ENCODE measurements around the gene CACNA1C. TPM values are rescaled to one million over a fixed set of nuclear protein-coding genes. Genes with fewer than 3 reads are reported as not detected.
A peak's percentile ranks its signal among the peaks of the same experiment; 100 is the strongest.

CACNA1C gene
- total and polyA plus RNA-seq, 2 donors (not counting 1 experiment from before 2014, with no cell fraction given): 0.01 to 0.02 TPM

DNA sequence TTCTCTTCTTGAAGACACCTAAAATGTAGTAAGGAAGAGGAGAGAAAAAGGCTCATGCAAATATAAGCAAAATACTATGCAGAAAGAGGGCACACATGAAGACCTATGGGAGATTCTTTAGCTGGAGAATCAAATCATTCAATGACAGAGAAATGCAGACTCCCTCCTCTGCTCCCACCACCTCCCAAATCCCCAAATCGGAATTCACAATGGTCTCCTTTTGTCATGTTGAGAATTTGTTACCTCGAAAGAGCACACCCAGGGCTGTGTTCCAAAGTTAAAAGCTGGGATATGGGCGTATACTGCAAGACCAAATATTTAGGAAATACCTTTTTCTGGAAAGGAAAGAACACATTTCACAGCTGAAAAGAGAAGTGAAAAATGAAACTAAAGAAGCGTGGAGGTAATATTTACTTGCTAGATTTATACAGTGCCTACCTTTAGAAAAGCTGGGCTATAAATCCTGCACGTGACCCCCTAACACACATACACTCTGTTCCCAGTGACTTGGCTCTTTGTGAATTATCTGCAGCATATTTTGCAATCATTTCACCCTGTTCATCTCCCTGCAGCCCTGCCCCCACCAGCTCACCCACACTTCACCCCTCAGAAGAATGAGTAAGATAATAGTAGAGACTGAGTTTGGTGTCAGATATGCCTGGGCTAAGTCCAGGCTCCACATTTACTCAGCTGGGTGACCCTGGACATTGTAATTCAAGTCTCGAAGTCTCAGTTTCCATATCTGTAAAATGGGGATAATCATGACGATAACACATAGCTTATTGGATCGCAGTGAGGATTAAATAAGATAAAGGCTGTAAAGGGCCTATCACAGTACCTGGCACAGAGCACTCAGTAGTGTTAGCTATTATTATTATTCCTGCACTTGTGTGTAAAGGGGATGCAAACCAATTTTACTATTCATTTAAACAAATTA is 2.9 kb upstream of the CACNA1C start:
- DNase-seq (no peak), ATAC-seq (ENCODE audit: low read depth) (no peak)
- Histone ChIP-seq H3K4me2 (replicated peaks; ENCODE audit: low read depth, low read length, poor library complexity, severe bottlenecking) (peak overlapping the region; percentile 3), H3K27me3 (replicated peaks in 1 of 4; ENCODE audit: control extremely low read depth in 1 of 4, control insufficient read depth in 3 of 4, insufficient read depth in 4 of 4, low read length in 3 of 4) (peaks cover 0 to 27% (median 16%) of the 10 kb centered on the region in 4 experiments), H3K9ac (ENCODE audit: low read length) (no peak overlapping the region), H4K20me1 (ENCODE audit: control insufficient read depth, insufficient read depth, low read length, poor library complexity, severe bottlenecking) (no peaks in the 10 kb centered on the region), H3K36me3 (replicated peaks in 1 of 2; ENCODE audit: control extremely low read depth in 1 of 2, control insufficient read depth in 1 of 2, extremely low read depth in 1 of 2, insufficient read depth in 2 of 2, low read length in 1 of 2) (no peaks in the 10 kb centered on the region), H3K27ac (ENCODE audit: low read length in 2 of 2) (no peak overlapping the region), H3K4me3 (ENCODE audit: control extremely low read depth in 1 of 5, extremely low read depth in 1 of 5, insufficient read depth in 1 of 5, low read depth in 2 of 5, low read length in 4 of 5) (no peak overlapping the region), H3K4me1 (ENCODE audit: control insufficient read depth in 2 of 2, insufficient read depth in 2 of 2, low read length in 2 of 2) (peaks cover 15 to 20% of the 10 kb centered on the region in 2 donors), H3K79me2 (ENCODE audit: control insufficient read depth, insufficient read depth, low read length) (no peaks in the 10 kb centered on the region), H2AFZ (ENCODE audit: insufficient read depth, low read depth, low read length, poor library complexity, severe bottlenecking) (no peak overlapping the region), H3K9me3 (ENCODE audit: control extremely low read depth in 1 of 3, control insufficient read depth in 2 of 3, insufficient read depth in 1 of 3, low read length in 2 of 3) (no peaks in the 10 kb centered on the region)
- TF ChIP-seq EZH2 (IDR thresholded peaks at IDR 0.05; ENCODE audit: borderline replicate concordance, insufficient read depth, low read depth, low read length, poor library complexity, severe bottlenecking) (no peak), CTCF (IDR thresholded peaks at IDR 0.05) (no peak)
- ChIA-PET POLR2A (no interaction called here), CTCF (no interaction called here)
- no peaks in the 10 kb centered on the region for H3K9me3 Mint-ChIP-seq (ENCODE audit: insufficient read depth)
- H3K27ac Mint-ChIP-seq: no peak overlapping the region
- WGBS (ENCODE audit: insufficient coverage): 53% methylated on average over 2 of the region's 8 CpGs
- intact Hi-C loops (cut with micrococcal nuclease): no loop called here
- H3K4me1 Mint-ChIP-seq: peaks cover 33% of the 10 kb centered on the region
- peaks cover 53% of the 10 kb centered on the region for H3K27me3 Mint-ChIP-seq
- no peak overlapping the region for H3K4me3 Mint-ChIP-seq

Data from B cell (primary cell).